NCI-H1694 (cell line): ENCODE data around the gene HDAC11.
A peak's percentile ranks its signal among the peaks of the same experiment; 100 is the strongest.
"Not testable (repeated sequence)": the region's sequence is repeated elsewhere in the genome, so short reads cannot be mapped to it uniquely, and the experiment has no call there.

Experiments
- DNase-seq: peaks from one replicate; lab custom pipeline; 2025; lab: John Stamatoyannopoulos, UW

Gene HDAC11

DNA sequence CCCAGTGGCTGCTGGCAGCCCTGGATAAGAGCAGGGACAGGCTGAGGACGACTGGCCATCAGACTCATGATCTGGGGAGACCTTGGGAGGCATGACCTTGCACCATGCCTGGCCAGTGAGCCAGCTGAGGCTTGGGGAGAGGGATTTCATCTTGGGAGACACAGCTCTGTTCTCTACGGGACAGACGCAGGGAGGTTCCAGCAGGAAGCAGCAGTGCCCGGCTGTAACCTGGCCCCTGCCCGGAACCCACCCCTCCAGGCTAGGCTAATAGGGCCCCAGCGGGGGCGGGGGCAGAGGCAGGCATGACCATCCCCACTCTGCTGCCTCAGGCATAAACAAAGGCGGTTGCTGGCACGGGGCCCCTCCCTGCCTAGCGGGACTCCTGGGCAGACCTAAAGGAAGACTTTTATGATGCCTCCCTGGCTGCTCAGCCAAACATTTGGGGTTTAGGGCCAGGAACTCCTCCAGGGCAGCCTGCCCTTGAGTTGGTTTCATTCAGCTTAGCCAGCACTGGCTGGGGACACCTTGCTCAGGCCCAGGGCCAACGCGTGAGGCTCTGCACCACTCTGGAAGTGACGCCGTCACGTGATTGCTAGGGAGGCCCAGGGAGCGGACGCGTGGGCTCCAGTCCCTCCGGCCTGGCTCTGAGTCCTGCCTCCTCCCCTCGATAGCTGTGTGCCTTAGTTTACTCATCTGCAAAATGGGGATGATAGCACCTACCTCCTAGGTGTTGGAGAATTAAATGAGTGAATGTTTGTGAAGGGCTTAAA, 27.6 kb downstream of the HDAC11 start:
- no peak for DNase-seq

DNA sequence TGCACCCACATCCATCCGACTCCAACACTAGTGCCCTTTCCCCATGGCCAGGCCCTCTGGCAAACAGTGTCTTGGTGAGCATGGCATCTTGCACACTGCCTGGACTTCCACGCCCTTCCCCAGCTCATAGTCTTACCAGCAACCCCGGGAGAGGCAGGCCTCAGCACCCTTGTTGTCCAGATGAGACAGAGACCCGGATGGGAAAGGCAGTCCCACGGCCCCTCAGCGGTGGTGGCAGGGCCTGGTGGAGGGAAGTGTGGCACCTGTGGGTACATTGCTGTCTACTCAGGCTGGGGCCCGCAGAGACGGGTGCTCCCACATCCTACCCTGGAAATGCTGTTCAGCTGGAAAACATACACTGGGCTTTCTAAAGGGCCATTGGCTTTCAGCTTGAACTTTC, 28.4 kb downstream of the HDAC11 start:
- DNase-seq: no peak

DNA sequence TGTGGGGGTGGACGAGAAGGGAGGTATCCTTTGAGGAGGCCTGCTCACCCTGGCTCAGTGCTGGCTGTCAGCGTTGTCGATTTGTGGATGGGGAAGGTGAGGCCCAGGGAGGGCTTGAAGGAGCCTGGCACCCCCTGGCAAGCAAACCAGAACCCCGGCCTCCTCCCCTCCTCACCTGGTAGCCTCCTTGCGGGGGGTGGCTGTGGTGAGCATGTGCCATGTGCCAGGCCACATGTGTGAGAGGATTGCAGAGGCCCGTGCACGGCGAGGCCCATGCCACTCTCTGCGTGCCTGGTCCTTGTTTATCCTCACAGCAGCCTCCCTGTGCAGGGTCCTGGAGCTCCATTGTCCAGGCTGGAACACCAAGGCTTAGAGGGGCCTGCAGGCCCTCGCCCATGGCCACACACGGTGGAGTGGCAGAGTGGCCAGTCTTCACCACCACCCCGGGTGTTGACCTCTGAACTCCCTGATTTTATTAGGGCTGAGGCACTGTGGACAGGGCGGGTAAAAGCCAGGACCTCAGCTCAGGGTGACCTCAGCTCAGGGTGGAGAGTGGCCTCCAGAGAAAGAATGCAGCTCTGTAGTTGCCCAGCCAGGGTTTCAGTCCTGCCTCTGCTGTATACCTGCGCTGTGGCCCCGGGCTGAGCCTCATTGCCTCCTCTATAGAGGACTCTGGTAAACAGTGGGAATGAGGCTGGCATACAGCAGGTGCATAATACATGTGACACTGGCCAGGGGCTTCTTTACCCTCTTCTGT, 29.1 kb downstream of the HDAC11 start:
- DNase-seq: no peak

DNA sequence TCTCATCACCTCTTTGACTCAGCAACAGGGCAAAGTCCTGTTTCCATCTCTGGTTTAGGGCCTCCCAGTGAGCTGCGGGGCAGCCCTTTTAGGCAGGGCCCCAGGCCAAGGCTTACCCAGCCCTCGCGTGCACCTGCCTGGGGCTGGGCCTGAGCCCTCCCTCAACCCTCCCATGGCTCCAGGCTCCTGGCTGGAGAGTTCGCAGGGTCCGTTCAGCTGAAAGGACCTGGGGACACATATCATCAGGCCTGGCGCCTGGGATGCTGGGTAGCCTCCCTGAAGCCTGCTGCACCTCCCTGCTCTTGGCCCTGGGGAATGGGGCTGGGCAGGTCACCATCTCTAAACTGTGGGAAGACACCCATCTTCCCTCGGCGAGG, 29.7 kb downstream of the HDAC11 start:
- no peak for DNase-seq

DNA sequence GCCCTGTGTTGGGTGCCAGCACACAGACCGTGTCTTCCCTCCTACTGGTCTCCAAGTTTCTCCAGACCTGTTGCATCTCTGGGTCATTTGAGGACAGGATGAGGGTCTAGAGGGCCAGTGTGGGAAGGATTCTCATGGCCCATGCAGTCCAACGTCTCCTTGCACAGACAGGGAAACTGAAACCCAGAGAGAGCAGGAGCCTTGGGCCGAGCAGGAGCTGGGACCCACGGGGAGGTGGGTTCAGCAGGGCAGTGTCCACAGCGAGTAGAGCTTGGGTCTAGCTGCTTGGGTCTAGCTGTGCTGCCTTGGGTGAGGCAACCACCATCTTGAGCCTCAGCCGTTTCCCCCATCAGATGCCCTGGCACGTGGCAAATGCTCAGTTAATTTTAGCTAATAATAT, 32.3 kb downstream of the HDAC11 start:
- DNase-seq: no peak

DNA sequence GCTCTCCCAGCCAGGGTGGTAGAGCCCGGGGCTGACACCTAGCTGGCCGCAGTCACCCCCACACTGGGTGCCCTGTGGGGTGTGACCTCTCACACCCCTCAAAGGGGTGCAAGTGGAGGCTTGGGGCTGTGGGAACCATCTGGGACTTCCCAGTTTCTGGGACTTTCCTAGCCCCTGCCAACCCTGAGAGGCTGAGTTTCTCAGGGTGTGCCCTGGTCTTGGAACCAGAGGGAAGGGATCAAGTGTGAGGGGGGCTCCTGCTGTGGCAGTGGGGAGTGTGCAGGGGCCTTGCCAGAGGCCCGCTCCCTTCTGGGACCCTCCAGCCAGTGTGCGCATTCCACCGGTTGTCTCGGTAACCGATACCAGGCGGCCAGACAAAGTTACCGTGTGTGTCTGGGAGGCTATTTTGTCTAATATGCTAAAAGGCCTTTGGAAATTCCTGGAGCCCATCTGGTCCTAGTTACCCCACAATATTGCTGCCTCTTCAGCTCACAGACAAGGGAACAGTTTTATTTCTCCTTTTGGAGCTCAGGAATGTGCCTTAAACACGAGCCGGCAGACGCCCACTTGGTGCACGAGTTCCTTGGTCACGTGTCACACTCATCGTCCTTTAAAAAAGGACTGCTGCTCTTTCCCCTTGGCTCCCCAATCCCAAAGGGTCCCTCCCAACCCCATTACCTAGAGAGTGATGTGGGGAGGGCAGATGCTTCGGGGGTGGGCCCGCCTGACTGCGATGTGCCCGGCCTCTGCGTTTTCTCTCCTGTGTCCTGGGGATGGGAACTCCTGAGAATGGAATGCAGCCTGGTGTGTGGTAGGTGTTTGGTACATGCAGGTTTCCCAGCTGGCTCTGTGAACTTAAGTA, 33.2 kb downstream of the HDAC11 start:
- no peak for DNase-seq

DNA sequence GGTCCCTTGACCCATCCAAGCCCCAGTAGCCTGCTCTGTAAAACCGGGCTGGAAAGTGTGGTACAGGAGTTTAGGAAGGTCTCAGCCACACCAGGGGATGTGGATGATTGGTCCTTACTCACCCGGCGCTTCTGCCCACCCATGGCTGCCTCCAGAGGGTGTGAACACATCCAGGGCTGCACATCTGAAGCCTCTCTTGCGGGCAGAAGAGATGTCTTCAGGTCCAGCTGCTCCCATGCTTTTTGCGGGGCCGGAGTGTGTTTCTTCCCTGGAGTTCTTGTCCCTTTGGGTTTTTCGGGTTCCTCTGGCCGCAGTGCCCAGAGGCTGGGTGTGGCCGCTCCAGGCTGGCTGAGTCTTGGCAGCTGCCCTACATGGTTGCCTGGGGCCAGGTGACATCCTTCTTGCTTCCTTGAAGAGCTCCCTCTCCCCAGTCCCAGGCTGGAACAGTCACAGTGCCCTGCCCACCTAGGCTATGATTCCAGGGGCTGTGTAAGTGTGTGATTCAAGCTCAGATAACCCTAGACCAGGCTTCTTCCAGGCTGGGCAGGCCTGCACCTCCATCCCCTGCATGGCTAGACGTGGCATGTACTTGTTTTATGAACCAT, 33.9 kb downstream of the HDAC11 start:
- DNase-seq: no peak

GRCh38 chr3:13514639-13515435, 34.7 kb downstream of the HDAC11 start:
- DNase-seq: no peak

DNA sequence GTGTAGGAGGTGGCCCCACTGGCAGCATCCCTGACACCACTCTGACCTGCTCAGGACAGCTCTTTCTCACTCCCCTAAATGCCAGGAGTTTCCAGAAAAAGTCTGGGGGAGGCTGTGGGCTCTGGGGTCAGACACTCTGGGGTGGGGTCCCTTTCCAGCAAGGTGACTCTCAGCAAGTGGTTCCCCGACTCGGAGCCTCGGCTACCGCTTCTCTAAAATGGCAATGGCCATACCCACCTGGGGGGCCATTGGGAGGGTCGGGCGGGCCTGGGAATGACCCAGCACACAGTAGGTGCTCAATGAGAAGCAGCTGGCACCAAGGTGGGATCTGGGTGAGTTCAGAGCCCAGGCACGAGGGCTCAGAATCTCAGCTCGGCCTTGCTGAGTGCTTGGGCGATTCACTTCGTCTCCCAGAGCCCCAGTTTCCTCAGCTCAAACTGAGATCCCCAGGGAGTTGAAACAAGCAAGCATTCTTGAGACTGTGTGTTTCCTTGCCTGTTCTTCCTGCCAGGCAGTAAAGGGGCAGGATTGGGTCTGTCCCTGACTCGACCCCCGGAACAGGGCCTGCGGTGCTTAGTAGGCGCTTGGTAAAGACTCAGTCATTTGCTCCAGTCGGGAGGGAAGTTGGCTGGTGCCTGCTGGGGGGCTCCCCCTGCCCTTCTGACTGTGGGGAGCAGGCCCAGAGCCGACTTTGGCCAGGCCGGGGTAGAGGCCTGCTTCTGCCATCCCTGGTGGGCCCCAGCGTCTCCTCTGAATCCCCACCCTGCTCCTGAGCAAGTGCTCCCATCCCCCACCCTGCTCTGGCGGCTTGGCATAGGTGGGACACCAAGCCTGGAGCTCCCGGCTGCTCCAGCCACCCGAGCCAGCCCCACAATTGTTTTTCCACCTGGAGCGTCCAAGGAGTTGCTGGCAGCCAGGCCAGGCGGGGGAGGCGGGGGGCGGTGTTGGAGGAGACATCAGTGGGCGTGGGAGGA, 36.0 kb downstream of the HDAC11 start:
- no peak for DNase-seq

DNA sequence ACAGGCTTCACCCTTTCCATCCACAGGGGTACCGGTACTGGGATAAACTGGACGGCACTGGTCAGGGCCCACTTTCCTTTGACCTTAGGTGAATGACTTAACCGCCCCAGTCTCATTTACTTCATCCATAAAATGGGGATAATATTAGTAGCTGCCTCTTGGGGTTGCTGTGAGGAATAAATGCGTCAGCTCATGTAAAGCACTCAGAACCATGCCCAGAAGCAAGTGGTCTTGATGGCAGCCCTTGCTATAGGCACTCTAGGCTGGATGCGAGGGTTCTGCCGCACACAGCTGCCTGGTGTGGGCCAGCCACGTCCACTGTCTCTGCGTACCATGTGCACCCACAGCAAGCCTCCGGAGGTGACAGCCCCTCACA, 36.6 kb downstream of the HDAC11 start:
- no peak for DNase-seq

- no peak for DNase-seq
Observed at GRCh38 chr3:13517253-13517977, 37.3 kb downstream of the HDAC11 start.

GRCh38 chr3:13518516-13518953, 38.4 kb downstream of the HDAC11 start:
- peak; percentile 49 for DNase-seq

DNA sequence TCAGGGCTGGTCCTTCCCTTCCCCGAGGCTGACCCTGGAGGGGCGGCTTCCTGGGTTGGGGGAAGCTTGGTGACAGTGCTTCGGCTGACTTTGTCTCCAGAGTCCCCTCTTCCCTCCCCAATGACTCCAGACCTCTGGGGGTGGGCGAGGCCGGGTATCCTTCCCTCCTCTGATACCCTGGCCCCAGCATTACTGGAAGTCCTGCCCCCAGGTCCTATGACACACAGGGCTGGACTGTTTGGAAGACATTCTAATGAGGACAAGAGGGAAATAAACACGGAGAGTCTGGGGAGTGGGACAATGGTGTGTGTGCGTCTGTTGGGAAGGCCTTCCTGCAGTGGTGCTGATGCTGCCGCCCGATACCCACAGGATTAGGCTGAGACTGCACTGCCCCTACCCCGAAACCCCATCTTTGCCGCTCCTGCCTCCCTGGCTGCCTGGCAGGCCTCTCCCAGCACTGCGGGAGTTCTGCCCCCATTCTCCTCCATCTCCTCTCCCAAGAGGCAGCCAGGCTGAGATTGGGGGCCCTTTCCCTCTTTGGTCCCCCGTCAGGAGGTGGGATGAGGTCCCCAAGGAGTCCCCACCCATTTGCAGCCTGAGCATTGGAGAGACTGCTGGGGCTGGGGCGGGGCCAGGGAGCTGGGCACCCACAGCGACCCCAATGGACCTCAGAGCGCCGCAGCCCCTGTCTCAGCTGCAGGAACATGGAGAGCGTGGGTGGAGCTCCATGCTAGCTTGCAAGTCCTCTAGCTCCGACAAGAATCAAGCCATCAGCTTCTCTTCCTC, 39.1 kb downstream of the HDAC11 start:
- no peak for DNase-seq

GRCh38 chr3:13520326-13520880, 40.3 kb downstream of the HDAC11 start:
- DNase-seq: no peak

DNA sequence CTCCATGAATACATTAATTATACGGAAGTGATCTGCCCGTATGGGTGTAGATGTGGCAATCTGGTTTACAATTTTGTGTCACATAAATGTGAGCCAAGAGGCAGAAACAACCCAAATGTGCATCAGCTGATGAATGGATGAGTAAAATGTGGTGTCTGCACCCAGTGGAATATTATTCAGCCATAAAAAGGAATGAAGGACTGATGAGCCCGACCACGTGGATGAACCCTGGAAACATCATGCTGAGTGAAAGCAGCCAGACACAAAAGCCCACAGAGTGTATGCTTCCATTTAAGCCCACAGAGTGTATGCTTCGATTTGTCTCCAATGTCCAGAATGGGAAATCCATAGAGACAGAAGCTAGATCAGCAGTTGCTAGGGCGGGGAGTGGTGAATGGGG, 41.2 kb downstream of the HDAC11 start:
- no peak for DNase-seq

- DNase-seq: not testable (repeated sequence)
Observed at GRCh38 chr3:13521749-13522148, 41.6 kb downstream of the HDAC11 start.

- DNase-seq: no peak
Observed at GRCh38 chr3:13522236-13522635, 42.1 kb downstream of the HDAC11 start.

DNA sequence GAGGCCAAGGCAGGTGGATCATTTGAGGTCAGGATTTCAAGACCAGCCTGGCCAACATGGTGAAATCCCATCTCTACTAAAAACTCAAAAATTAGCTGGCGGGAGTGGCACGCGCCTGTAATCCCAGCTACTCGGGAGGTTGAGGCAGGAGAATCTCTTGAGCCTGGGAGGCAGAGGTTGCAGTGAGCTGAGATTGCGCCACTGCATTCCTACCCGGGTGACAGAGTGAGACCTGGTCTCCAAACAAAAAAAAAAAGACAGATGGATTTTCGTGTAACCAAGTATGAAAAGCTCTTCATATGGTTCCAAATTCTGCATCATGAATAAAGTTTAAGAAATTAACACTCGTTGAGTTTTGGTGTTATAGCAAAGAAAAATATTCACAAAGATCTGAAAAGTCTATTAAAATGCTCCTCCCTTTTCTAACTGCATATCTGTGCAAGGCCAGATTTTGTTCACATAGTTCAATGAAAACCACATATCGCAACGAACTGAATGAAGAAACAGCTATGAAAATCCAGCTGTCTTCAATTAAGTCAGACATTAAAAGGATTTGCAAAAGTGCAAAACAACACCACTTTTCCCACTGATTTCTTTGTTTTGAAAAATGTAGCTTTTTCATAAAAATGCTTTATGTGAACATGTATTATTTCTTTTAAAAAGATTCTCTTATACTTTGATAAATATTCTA, 45.0 kb downstream of the HDAC11 start:
- no peak for DNase-seq
